H9 (cell line): Measurements from ENCODE around the gene ZFYVE28. TPM values are rescaled to one million over a fixed set of nuclear protein-coding genes. Genes with fewer than 3 reads are reported as not detected.

ENCODE experiments used
- DNase-seq: peaks from one replicate; pipeline ENCODE4 v3.0.0-alpha.2; 2017
- H2AFZ ChIP-seq: one replicate; pipeline ENCODE4 v1.6.1; 2013; ENCODE audit warnings: mild to moderate bottlenecking, low read length, control low read depth, moderate library complexity
- H2AK5ac ChIP-seq: 2 replicates; pipeline ENCODE4 v1.6.1; 2013; ENCODE audit warnings: low read length, control low read depth, mixed read lengths; ENCODE audit not compliant: insufficient read length
- H2BK120ac ChIP-seq: one replicate; pipeline ENCODE4 v1.6.1; 2013; ENCODE audit warnings: low read depth, mild to moderate bottlenecking, low read length, control low read depth, inconsistent platforms; ENCODE audit not compliant: poor library complexity, severe bottlenecking
- H2BK12ac ChIP-seq: 2 replicates; pipeline ENCODE4 v1.6.1; 2013; ENCODE audit warnings: low read length, control low read depth, mixed read lengths, low read depth; ENCODE audit not compliant: insufficient read length
- H2BK15ac ChIP-seq: 2 replicates; pipeline ENCODE4 v1.6.1; 2013; ENCODE audit warnings: low read depth, low read length, control low read depth
- H2BK20ac ChIP-seq: one replicate; pipeline ENCODE4 v1.6.1; 2013; ENCODE audit warnings: low read depth, mild to moderate bottlenecking, low read length, control low read depth, inconsistent platforms; ENCODE audit not compliant: poor library complexity, severe bottlenecking
- H2BK5ac ChIP-seq: 2 replicates; pipeline ENCODE4 v1.6.1; 2013; ENCODE audit warnings: low read length, control low read depth, mixed read lengths; ENCODE audit not compliant: insufficient read length
- H3K14ac ChIP-seq: 2 replicates; pipeline ENCODE4 v1.6.1; 2013; ENCODE audit warnings: low read length, control low read depth; ENCODE audit not compliant: insufficient read depth
- H3K18ac ChIP-seq: 2 replicates; pipeline ENCODE4 v1.6.1; 2013; ENCODE audit warnings: low read depth, mild to moderate bottlenecking, mixed read lengths, low read length, control low read depth; ENCODE audit not compliant: insufficient read length
- H3K23ac ChIP-seq: 2 replicates; pipeline ENCODE4 v1.6.1; 2013; ENCODE audit warnings: low read length, control low read depth, mixed read lengths, low read depth; ENCODE audit not compliant: insufficient read length
- H3K23me2 ChIP-seq: 2 replicates; pipeline ENCODE4 v1.6.1; 2013; ENCODE audit warnings: low read depth, mild to moderate bottlenecking, mixed read lengths, low read length, control low read depth; ENCODE audit not compliant: insufficient read length, poor library complexity, severe bottlenecking
- H3K27ac ChIP-seq: 2 replicates; pipeline ENCODE4 v1.5.1; 2013; ENCODE audit warnings: low read length, control low read depth, mixed read lengths, low read depth; ENCODE audit not compliant: insufficient read length
- H3K27me3 ChIP-seq: 2 replicates; pipeline ENCODE4 v1.6.1; 2013; ENCODE audit warnings: low read length, control low read depth, inconsistent platforms; ENCODE audit not compliant: insufficient read depth
- H3K4ac ChIP-seq: 2 replicates; pipeline ENCODE4 v1.6.1; 2013; ENCODE audit warnings: low read depth, mild to moderate bottlenecking, control low read depth, inconsistent platforms, low read length, moderate library complexity
- H3K4me1 ChIP-seq: 2 replicates; pipeline ENCODE4 v1.6.1; 2013; ENCODE audit warnings: low read length, control low read depth, inconsistent platforms; ENCODE audit not compliant: insufficient read depth
- H3K4me2 ChIP-seq: 2 replicates; pipeline ENCODE4 v1.6.1; 2013; ENCODE audit warnings: low read length, control low read depth, mixed read lengths; ENCODE audit not compliant: insufficient read length, insufficient read depth
- H3K56ac ChIP-seq: 2 replicates; pipeline ENCODE4 v1.6.1; 2013; ENCODE audit warnings: low read depth, mild to moderate bottlenecking, mixed read lengths, low read length, control low read depth; ENCODE audit not compliant: insufficient read length
- H3K79me1 ChIP-seq: 2 replicates; pipeline ENCODE4 v1.6.1; 2013; ENCODE audit warnings: low read depth, mild to moderate bottlenecking, moderate library complexity, low read length, control low read depth, inconsistent platforms; ENCODE audit not compliant: insufficient read depth, poor library complexity, severe bottlenecking
- H3K79me2 ChIP-seq: 2 replicates; pipeline ENCODE4 v1.6.1; 2013; ENCODE audit warnings: low read length, control low read depth, inconsistent platforms; ENCODE audit not compliant: insufficient read depth
- H3K9ac ChIP-seq: 2 replicates; pipeline ENCODE4 v1.6.1; 2013; ENCODE audit warnings: low read length, control low read depth, mixed read lengths; ENCODE audit not compliant: insufficient read length; ENCODE audit errors: extremely low read depth
- H3K9me3 ChIP-seq: one replicate; pipeline ENCODE4 v1.6.1; 2013; ENCODE audit warnings: low read depth, low read length, inconsistent platforms; ENCODE audit not compliant: control insufficient read depth
- H3T11ph ChIP-seq: one replicate; pipeline ENCODE4 v1.6.1; 2013; ENCODE audit warnings: mild to moderate bottlenecking, low read length, control low read depth, inconsistent platforms
- H4K20me1 ChIP-seq: one replicate; pipeline ENCODE4 v1.6.1; 2013; ENCODE audit not compliant: control insufficient read depth, insufficient read length, insufficient read depth
- H4K5ac ChIP-seq: 2 replicates; pipeline ENCODE4 v1.6.1; 2013; ENCODE audit warnings: low read depth, mild to moderate bottlenecking, mixed read lengths, low read length, control low read depth; ENCODE audit not compliant: insufficient read length
- H4K8ac ChIP-seq: replicated peaks from 2 replicates; pipeline ENCODE4 v1.6.1; 2013; ENCODE audit warnings: low read length, control low read depth, mixed read lengths, low read depth; ENCODE audit not compliant: insufficient read length
- H4K91ac ChIP-seq: 2 replicates; pipeline ENCODE4 v1.6.1; 2013; ENCODE audit warnings: low read depth, mild to moderate bottlenecking, moderate library complexity, mixed read lengths, low read length, control low read depth; ENCODE audit not compliant: insufficient read length
- H3K27ac Mint-ChIP-seq, 3 experiments: 2 replicates in 2 of 3; 3 replicates in 1 of 3; pipeline ENCODE4 v1.8.0; 2020 to 2021; ENCODE audit warnings: mixed read lengths in 3 of 3, mild to moderate bottlenecking in 1 of 3, moderate library complexity in 1 of 3
- H3K27me3 Mint-ChIP-seq: 2 replicates; pipeline ENCODE4 v1.8.0; 2021; ENCODE audit warnings: low read depth, mild to moderate bottlenecking, moderate library complexity, mixed read lengths
- H3K36me3 Mint-ChIP-seq, 3 experiments: 2 replicates in 2 of 3; 3 replicates in 1 of 3; pipeline ENCODE4 v1.8.0; 2020 to 2021; ENCODE audit warnings: low read depth in 3 of 3, mixed read lengths in 3 of 3; ENCODE audit not compliant: insufficient read depth in 1 of 3
- H3K4me1 Mint-ChIP-seq, 2 experiments: 2 replicates each; pipeline ENCODE4 v1.8.0; 2020; ENCODE audit warnings: mixed read lengths in 2 of 2
- H3K4me3 Mint-ChIP-seq, 2 experiments: 2 replicates in 1 of 2; 3 replicates in 1 of 2; pipeline ENCODE4 v1.8.0; 2020 to 2021; ENCODE audit warnings: mild to moderate bottlenecking in 2 of 2, mixed read lengths in 2 of 2, moderate library complexity in 1 of 2
- H3K9me3 Mint-ChIP-seq, 2 experiments: 2 replicates in 1 of 2; 3 replicates in 1 of 2; pipeline ENCODE4 v1.8.0; 2020; ENCODE audit warnings: mild to moderate bottlenecking in 2 of 2, mixed read lengths in 2 of 2, moderate library complexity in 1 of 2
- CTCF ChIP-seq: fragments of 200-600 bp; sonication (generic); conservative IDR thresholded peaks from 3 replicates; pipeline ENCODE4 v1.8.0; 2021; ENCODE audit warnings: antibody characterized with exemption, mild to moderate bottlenecking
- WGBS: extraction: QIAGEN DNeasy Blood & Tissue Kit; methylation state at CpG from one replicate; pipeline ENCODE4 v1.1.7; 2013; ENCODE audit warnings: missing lambda C conversion rate, low lambda C conversion rate, mixed read lengths; ENCODE audit not compliant: insufficient read length; ENCODE audit errors: extremely low coverage; 5-methylcytosine and 5-hydroxymethylcytosine counted together
- total RNA-seq: library from RNA; stranded (reverse); gene quantifications from 2 replicates; pipeline ENCODE4 v1.2.1, GENCODE V29; 2021

The ZFYVE28 gene
- total RNA-seq, 1 experiment from 2014 or later, result 0.98 TPM

DNA sequence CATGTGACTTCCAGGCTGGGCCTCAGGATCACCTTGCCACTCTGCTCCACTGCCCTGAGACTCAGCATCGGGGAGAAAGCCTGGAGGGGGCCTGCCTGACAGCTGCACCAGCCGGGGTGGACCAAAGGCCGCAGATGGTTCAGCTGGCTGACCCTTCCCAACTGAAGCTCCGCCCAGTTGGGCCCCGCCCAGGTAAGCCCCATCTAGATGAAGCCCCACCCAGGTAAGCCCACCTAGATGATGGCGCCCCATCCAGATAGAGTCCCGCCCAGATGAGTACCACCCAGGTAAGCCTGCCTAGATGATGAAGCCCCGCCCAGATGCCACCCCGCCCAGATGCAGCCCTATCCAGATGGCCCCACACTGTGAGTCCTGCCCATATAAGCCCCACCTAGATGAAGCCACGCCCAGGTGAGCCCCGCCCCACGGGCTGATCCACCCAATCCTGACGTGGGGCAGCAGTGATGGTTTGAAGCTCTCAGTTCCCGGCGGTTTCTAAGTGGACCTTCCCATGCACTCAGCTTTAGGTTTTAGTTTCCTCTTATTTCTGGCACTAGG lies 10.0 kb downstream of the ZFYVE28 start:
- Histone ChIP-seq H2BK15ac (no peak overlapping the region), H3K4me2 (no peak overlapping the region), H2BK20ac (no peak overlapping the region), H4K8ac (no peak overlapping the region), H3T11ph (no peak overlapping the region), H2BK120ac (no peak overlapping the region), H4K91ac (no peak overlapping the region), H3K18ac (no peak overlapping the region), H2AFZ (no peak overlapping the region), H4K20me1 (peaks cover under 1% of the 10 kb centered on the region), H2AK5ac (no peak overlapping the region), H3K27ac (no peak overlapping the region), H3K9ac (no peak overlapping the region), H4K5ac (no peak overlapping the region), H3K79me2 (no peaks in the 10 kb centered on the region), H3K27me3 (no peaks in the 10 kb centered on the region), H3K56ac (no peak overlapping the region), H3K4ac (no peak overlapping the region), H2BK12ac (no peak overlapping the region), H3K4me1 (0 out of 2 replicates have a peak, but pooled peaks cover 1% of the 10 kb centered on the region), H3K9me3 (no peaks in the 10 kb centered on the region), H2BK5ac (no peak overlapping the region), H3K79me1 (no peaks in the 10 kb centered on the region), H3K23ac (no peak overlapping the region), H3K23me2 (peaks cover 12% of the 10 kb centered on the region), H3K14ac (no peak overlapping the region)
- H3K27ac Mint-ChIP-seq, result peak overlapping the region in 1 of 3 experiments; percentile 52; a peak in 1 of 7 replicates
- no peaks in the 10 kb centered on the region for H3K9me3 Mint-ChIP-seq
- DNase-seq, result peak; percentile 88
- peaks cover 6% of the 10 kb centered on the region for H3K27me3 Mint-ChIP-seq
- no CpG with 5 or more reads among the region's 15 CpGs for WGBS
- no peaks in the 10 kb centered on the region; a peak in 1 of 7 replicates for H3K36me3 Mint-ChIP-seq
- H3K4me3 Mint-ChIP-seq, result no peak overlapping the region
- no peak for TF ChIP-seq CTCF
- peaks cover 27 to 38% of the 10 kb centered on the region in 2 experiments for H3K4me1 Mint-ChIP-seq
